ENCODE data around the gene IGF1R. TPM values are rescaled to one million over a fixed set of nuclear protein-coding genes. Genes with fewer than 3 reads are reported as not detected.

IGF1R gene
- total and polyA plus RNA-seq, 2 of the 8 experiments (the other 6 are each of a cell fraction or from before 2014, with no cell fraction given): 32.9 to 109 TPM

- Histone ChIP-seq H3K4me1 (replicated peaks in 1 of 4; ENCODE audit: control insufficient read depth in 3 of 4, insufficient read depth in 4 of 4, low read length in 3 of 4) (no peaks in the 10 kb centered on the region), H3K23ac (ENCODE audit: insufficient read length) (no peak overlapping the region), H2BK5ac (ENCODE audit: low read depth, low read length) (no peak overlapping the region), H4K91ac (replicated peaks; ENCODE audit: insufficient read length, low read length) (no peak overlapping the region), H3K18ac (ENCODE audit: extremely low read depth, low read length) (no peak overlapping the region), H3K23me2 (ENCODE audit: low read depth, low read length) (no peaks in the 10 kb centered on the region), H3K14ac (ENCODE audit: insufficient read length) (no peak overlapping the region), H3K79me2 (ENCODE audit: control insufficient read depth in 1 of 2, insufficient read depth in 2 of 2, low read length in 2 of 2) (no peaks in the 10 kb centered on the region; a peak in 1 of 4 replicates), H4K20me1 (replicated peaks in 1 of 2; ENCODE audit: control insufficient read depth in 1 of 2, insufficient read depth in 2 of 2, low read length in 2 of 2) (peaks cover 1 to 6% of the 10 kb centered on the region in 2 experiments), H3K9me3 (ENCODE audit: insufficient read depth in 2 of 2, low read depth in 1 of 2, low read length in 1 of 2) (no peaks in the 10 kb centered on the region), H2BK120ac (replicated peaks; ENCODE audit: low read depth, low read length) (no peak overlapping the region), H3K56ac (replicated peaks; ENCODE audit: insufficient read length, low read depth, low read length) (no peak overlapping the region), H4K8ac (ENCODE audit: extremely low read depth, insufficient read depth, low read length) (no peak overlapping the region), H3K36me3 (ENCODE audit: control insufficient read depth in 2 of 4, insufficient read depth in 4 of 4, low read length in 3 of 4) (peaks cover 11 to 60% (median 33%) of the 10 kb centered on the region in 4 experiments; a peak in 7 of 8 replicates), H3K27me3 (replicated peaks in 1 of 4; ENCODE audit: control insufficient read depth in 3 of 4, extremely low read depth in 1 of 4, insufficient read depth in 3 of 4, low read length in 3 of 4) (no peaks in the 10 kb centered on the region), H2BK12ac (ENCODE audit: low read depth, low read length) (no peak overlapping the region), H2AFZ (ENCODE audit: low read length) (no peak overlapping the region), H3K79me1 (ENCODE audit: low read depth, low read length) (no peaks in the 10 kb centered on the region), H3K4me3 (ENCODE audit: extremely low read depth in 1 of 4, insufficient read depth in 2 of 4, low read depth in 3 of 4, low read length in 4 of 4) (no peak overlapping the region), H3K4ac (replicated peaks; ENCODE audit: insufficient read length, low read depth, low read length) (no peak overlapping the region), H2BK20ac (ENCODE audit: low read length) (no peak overlapping the region), H3K9ac (replicated peaks in 1 of 4; ENCODE audit: extremely low read depth in 1 of 4, low read depth in 3 of 4, low read length in 3 of 4) (no peak overlapping the region), H2AK5ac (ENCODE audit: low read depth, low read length) (no peak overlapping the region), H4K5ac (ENCODE audit: insufficient read length, low read depth, low read length) (no peak overlapping the region), H3K27ac (ENCODE audit: low read depth, low read length) (no peak overlapping the region), H2BK15ac (ENCODE audit: low read length) (no peak overlapping the region), H3K4me2 (ENCODE audit: insufficient read depth in 1 of 2, low read depth in 2 of 2, low read length in 2 of 2) (no peak overlapping the region)
- WGBS, 2 experiments (ENCODE audit: extremely low coverage in 1 of 2, insufficient coverage in 1 of 2, insufficient read length in 1 of 2, insufficient replicate concordance in 2 of 2, low coverage in 1 of 2, low lambda C conversion rate in 2 of 2, missing lambda C conversion rate in 1 of 2): 86% methylated on average over 8 of the region's 8 CpGs; no CpG with 5 or more reads in 1 of the 2 experiments
- FAIRE-seq: no peak
- DNase-seq (ENCODE audit: low read depth in 1 of 2, low spot score in 2 of 2): no peak
- no peak for TF ChIP-seq JUND (IDR thresholded peaks at IDR 0.05; ENCODE audit: low read length)
- no peak for TF ChIP-seq RFX5 (IDR thresholded peaks at IDR 0.05; ENCODE audit: borderline replicate concordance, low read depth, low read length)
- TF ChIP-seq POU5F1 (IDR thresholded peaks at IDR 0.05; ENCODE audit: low read depth, low read length): no peak
- TF ChIP-seq POLR2AphosphoS5 (IDR thresholded peaks at IDR 0.05; ENCODE audit: low read depth, low read length): no peak
- no peak for TF ChIP-seq E2F6 (IDR thresholded peaks at IDR 0.05)
- no peak for TF ChIP-seq TCF12 (IDR thresholded peaks at IDR 0.05; ENCODE audit: low read depth, low read length)
- no peak for TF ChIP-seq SP4 (IDR thresholded peaks at IDR 0.05; ENCODE audit: low read length)
- TF ChIP-seq KDM5A (IDR thresholded peaks at IDR 0.05; ENCODE audit: low read length): no peak
- ChIA-PET CTCF (ENCODE audit: partially characterized antibody) (interaction anchor here (1.4 to 1.5 kb wide), 2 partner anchors 12 to 211 kb away, joined by 3 to 4 read pairs; no protein-coding TSS in a partner anchor), POLR2A (ENCODE audit: partially characterized antibody) (interaction anchor here (0.7 kb wide), 1 partner anchor 107 kb away, joined by 3 read pairs; no protein-coding TSS in a partner anchor)
Measured at GRCh38 chr15:98916826-98917225, 268.5 kb downstream of the IGF1R start.
